Stimulated activated CD4-positive, alpha-beta T cell treated with anti-CD3 and anti-CD28 coated beads, Interleukin-2, amount 100 ng/mL, for 4 hours (primary cell): ENCODE measurements around the gene DCST2.
"Not testable (repeated sequence)": the region's sequence is repeated elsewhere in the genome, so short reads cannot be mapped to it uniquely, and the experiment has no call there.

Experiments
- DNase-seq: peaks from one replicate; pipeline ENCODE4 v3.0.0-alpha.2; 2020; ENCODE audit warnings: low read depth

Gene DCST2

DNA sequence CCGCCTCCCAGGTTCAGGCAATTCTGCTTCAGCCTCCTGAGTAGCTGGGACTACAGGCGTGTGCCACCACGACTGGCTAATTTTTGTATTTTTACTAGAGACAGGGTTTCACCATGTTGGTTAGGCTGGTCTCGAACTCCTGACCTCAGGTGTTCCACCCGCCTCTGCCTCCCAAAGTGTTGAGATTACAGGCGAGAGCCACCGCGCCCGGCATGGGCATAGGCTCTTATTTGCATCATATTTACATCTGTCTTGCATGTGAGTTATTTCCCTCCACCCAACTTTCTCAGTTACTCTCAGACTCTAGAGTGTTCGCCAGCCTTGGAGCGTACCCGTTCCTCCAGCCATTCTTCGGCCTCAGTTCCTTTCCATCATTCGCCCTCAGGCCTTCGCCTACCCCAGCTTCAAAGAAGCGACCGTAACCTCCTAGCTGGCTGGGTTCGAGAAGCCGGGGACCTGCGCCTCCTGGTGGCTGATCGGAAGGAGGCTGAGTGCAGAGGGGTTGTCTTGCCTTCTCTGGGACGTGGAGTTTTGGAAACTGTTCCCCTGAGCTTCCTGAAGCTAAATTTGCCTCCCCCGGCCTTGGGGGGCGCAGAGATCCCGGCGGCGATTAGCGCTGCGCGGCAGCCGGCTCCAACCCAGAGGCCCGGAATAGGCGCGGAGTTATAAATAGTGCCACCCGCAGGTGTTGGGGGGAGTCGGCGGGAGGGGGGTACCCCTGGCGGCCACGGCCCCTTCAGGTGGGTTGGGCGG is 34.6 kb downstream of the DCST2 start:
- DNase-seq, result peak; percentile 58

- no peak for DNase-seq
Measured at GRCh38 chr1:154998201-154998780, 35.3 kb downstream of the DCST2 start.

GRCh38 chr1:154996966-154997701 is 36.4 kb downstream of the DCST2 start:
- DNase-seq, result no peak

- DNase-seq, result not testable (repeated sequence)
Measured at GRCh38 chr1:154995301-154995983, 38.1 kb downstream of the DCST2 start.

GRCh38 chr1:154994591-154994990 is 39.0 kb downstream of the DCST2 start:
- no peak for DNase-seq

DNA sequence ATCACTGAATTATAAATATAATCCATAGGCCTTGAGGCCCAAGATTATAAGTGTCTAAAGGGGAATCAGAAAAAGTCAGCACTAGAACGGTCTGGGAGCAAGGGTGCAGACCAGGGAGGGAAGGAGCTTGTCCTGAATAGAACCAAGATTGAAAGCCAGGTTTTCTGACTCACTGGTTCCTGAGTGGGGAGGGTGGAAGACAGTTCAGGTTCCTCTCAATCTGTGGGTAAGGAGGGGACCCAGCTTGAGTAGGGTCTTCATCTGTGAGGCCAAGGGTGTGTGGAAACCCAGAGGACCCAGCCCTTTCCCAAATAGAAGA is 39.4 kb downstream of the DCST2 start:
- DNase-seq, result no peak

DNA sequence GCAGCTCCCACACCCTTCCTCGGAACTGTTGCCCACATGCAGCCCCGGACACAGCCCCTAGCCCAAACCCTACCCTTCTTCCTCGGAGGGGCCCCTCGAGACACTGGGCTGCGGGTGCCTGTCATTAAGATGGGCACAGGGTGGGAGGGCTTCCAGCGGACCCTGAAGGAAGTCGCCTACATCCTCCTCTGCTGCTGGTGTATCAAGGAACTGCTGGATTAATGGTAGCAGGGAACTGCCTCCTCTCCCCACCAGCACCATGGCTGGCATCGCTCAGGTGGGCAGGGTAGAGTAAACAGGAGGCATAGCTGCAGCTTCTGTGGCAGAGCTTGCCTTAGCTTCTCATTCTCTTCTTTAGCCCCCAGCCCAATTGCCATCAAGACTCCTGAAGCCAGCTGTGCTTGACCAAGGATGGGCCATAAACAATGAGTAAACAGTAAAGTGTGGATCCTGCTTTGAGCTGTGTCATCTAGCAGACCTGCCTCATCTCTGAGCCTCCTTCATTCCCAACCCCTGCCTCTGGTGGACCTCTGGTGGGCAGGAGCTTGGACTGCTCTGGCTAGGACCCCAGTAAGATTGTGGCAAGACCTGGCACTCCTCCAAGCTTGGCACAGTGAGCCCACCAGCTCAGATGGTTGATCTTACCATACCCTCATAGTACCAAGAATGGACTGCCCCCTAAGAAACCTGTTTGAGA is 39.9 kb downstream of the DCST2 start, which contains the start of gene LENEP:
TSS of gene LENEP (plus strand) at position 15 of the 697 bp plus-strand sequence. CDS start at position 37, 22 bp downstream.
- no peak for DNase-seq

DNA sequence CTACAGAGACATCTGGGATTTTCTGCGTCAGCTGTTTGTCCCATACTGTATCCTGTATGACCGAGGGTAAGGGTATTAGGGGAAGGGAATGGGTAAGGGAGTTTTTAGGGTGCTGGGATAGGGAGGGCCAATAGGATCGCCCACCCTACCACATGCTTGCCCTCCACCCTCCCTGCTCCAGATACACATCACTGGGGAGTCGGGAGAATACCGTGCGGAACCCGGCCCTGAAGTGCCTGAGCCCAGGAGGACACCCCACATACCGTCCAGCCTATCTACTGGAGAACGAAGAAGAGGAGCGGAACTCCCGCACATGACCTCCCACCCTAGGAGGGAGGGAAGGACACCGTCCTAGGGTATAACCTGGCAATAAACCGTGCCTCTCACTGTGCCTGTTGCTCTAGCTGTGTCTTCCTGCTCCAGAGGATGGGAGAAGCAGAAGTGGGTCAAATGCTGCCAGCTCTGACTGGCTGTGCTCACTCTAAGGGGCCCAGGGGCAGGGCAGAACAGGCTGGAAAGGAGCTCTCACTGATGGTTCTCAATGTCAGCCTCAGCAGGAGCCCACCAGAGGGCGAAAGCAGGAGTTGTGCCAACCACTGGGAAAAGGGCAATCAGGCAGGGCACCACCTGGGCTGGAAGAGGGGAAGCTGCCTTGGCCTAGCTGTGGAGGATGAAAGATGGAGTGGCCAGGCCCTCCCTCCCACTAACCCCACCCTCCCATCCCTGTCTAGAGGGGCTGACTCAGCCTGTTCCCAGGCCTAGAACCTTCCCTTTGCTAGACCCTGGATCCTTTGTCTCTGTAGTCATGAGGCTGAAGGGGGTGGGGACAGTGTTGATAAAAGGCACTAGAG is 40.6 kb downstream of the DCST2 start:
- DNase-seq, result no peak

- DNase-seq, result no peak
Measured at GRCh38 chr1:154990276-154990675, 43.3 kb downstream of the DCST2 start.

GRCh38 chr1:154989195-154989860 is 44.3 kb downstream of the DCST2 start:
- DNase-seq, result no peak

- DNase-seq, result no peak
Measured at GRCh38 chr1:154988058-154988954, 45.3 kb downstream of the DCST2 start.

DNA sequence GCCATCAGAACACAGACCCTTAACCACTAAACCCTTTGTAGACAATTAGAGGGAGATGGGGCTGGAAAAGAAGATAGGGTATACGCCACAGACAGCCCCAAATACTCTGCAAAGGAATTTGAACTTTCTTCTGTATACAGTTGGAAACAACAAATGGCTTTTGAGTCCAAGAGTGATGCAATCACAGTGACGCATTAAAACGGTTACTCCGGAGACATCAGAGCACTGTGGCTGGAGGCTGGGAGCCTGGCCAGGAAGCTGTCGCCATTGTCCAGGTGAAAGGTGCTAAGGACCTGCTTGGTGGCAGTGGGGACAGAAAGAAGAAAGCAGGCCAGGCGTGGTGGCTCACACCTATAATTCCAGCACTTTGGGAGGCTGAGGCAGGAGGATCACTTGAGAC is 46.3 kb downstream of the DCST2 start:
- no peak for DNase-seq

- not testable (repeated sequence) for DNase-seq
Measured at GRCh38 chr1:154986736-154987135, 46.8 kb downstream of the DCST2 start.

DNA sequence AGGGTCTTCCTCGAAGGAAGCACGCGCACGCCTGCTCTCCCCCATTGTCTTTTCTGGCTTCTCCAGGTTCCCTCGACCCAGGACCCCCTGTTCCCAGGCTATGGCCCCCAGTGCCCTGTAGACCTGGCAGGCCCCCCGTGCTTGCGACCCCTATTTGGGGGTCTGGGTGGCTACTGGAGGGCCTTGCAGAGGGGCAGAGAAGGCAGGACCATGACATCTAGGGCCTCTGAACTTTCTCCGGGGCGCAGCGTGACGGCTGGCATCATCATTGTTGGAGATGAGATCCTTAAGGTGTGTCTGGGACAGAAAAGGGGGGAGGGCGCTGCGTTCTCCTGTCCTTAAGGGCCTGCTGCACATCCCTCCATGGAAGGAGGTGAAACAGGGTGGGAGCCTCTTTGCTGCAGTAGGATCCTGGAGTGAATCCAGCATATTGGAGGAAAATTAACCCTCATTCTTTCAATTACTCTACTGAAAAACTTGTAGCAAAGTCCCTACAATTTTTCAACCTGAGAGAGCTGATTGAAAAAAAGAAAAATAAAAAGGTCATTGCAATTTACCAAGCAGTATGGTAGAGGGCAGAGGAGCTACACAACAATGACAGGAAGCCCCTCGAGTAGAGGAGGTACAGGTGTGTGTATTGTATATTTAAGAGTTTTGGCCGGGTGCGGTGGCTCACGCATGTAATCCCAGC is 49.7 kb downstream of the DCST2 start:
- no peak for DNase-seq

DNA sequence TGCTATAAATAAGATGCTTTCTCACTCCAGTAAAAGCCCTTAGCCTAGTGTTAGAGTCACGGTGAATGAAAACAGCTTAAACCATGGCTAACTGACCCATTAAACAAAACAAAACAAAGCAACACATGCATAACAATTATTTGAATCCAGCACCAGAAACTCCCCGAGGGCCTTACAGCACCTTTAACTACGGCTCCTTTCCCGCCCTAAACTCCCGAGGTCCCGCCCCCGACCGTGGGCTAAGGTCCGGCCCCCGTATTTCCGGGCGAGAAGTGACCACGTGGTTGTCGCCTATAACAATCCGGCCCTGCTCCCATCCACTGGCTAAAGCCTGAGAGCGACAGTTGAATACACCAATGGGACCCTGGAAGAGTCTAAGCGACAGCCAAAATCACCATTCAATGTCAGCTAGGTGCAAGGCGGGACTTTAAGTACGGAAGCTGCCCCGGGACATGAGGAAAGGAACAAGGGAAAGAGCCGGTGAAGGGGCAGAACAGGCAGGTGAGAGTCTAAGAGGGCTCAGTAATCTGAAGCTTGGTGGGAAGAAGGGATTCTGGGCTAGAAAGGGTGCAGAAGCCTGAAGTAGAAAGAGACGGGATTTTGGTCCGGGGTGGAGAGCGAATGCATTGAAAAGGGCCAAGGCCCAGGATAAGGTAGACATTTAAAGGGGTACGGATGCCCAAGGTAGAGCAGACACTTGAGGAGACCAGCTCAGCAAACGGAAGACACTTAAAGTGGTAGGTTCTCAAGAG is 50.5 kb downstream of the DCST2 start, which contains the start of gene FLAD1:
TSS of gene FLAD1 (plus strand) at position 448 of the 752 bp plus-strand sequence. CDS start 351 bp downstream, outside the sequence.
- peak; percentile 94 for DNase-seq

DNA sequence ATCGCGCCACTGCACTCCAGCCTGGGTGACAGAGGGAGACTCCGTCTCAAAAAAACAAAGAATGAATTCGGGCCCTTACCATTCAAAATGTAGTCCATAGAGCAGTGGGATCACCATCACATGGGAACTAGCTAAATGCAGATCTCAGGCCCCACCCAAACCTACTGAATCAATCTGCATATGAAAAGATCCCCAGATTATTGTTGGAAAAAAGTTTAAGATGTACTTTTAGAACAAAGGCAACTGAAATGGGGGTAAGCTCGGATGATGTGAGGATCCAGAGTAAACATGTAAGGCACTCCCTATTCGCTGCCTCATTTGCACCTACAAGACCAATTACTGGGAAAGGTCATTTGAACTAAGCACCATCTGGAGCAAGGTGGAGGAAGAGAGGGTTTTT is 51.2 kb downstream of the DCST2 start:
- no peak for DNase-seq

DNA sequence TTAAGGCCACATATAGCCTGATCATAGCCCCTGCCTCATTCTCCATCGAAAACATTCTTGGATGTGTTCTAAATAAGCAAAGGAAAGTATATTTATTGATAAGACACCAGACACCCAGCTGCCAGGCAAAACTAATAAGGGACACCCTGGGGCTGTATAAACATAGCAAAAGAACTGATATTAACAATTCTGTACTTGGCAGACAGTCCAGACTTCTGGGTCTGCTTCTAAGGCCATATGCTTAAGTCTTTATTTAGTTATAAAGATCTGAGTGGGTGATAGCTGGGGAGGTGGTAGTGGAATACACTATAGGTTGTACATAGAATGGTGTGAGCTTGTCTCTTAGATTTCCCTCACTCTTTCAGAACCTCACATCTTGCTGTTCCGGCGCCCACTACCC is 55.2 kb downstream of the DCST2 start:
- DNase-seq, result no peak

DNA sequence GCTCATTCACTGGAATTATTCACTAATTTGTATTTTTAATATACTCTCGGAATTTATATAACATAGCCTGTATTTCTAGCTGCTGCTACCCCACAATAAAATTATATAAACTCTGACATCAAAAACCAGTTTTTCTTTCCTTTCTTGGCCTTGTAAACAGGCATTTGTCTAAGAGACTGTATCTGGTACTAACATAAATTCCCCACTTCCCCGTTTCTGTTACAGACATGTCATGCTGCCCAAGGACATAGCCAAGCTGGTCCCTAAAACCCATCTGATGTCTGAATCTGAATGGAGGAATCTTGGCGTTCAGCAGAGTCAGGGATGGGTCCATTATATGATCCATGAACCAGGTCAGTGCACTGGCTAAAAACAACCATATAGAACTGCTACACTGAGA is 55.8 kb downstream of the DCST2 start:
- DNase-seq, result not testable (repeated sequence)
